Aorta (tissue), 5 donors: Measurements from ENCODE around the gene ANKRD13D. TPM values are rescaled to one million over a fixed set of nuclear protein-coding genes. Genes with fewer than 3 reads are reported as not detected.

Source experiments
- ATAC-seq: fragments of 200-7000 bp; cut with Tn5 transposase; one replicate; pipeline ENCODE4 v1.9.1; 2022; ENCODE audit warnings: moderate library complexity; ENCODE audit not compliant: low FRiP score
- DNase-seq, 2 donors: peaks; one replicate each; pipeline ENCODE4 v3.0.0-alpha.2; 2020
- H3K27ac ChIP-seq, 2 donors: one replicate each; pipeline ENCODE4 v1.5.1; 2013; ENCODE audit warnings: low read length in 2 of 2, mild to moderate bottlenecking in 2 of 2, moderate library complexity in 2 of 2, control low read depth in 1 of 2, inconsistent platforms in 1 of 2, low read depth in 1 of 2
- H3K27me3 ChIP-seq, 2 donors: one replicate each; pipeline ENCODE4 v1.6.1; 2013; ENCODE audit warnings: control low read depth in 1 of 2, low read length in 1 of 2, mild to moderate bottlenecking in 1 of 2, moderate library complexity in 1 of 2; ENCODE audit not compliant: insufficient read depth in 2 of 2, control insufficient read depth in 1 of 2
- H3K36me3 ChIP-seq, 2 donors: one replicate each; pipeline ENCODE4 v1.6.1; 2013; ENCODE audit warnings: control low read depth in 1 of 2, low read length in 1 of 2, mild to moderate bottlenecking in 1 of 2; ENCODE audit not compliant: insufficient read depth in 2 of 2, control insufficient read depth in 1 of 2
- H3K4me1 ChIP-seq, 2 donors: one replicate each; pipeline ENCODE4 v1.6.1; 2013; ENCODE audit warnings: low read length in 2 of 2, control low read depth in 1 of 2, mild to moderate bottlenecking in 1 of 2, moderate library complexity in 1 of 2; ENCODE audit not compliant: insufficient read depth in 2 of 2, control insufficient read depth in 1 of 2
- H3K4me3 ChIP-seq, 2 donors: one replicate each; pipeline ENCODE4 v1.5.1; 2013; ENCODE audit warnings: low read length in 2 of 2, control low read depth in 1 of 2, mild to moderate bottlenecking in 1 of 2
- H3K9me3 ChIP-seq: one replicate; pipeline ENCODE4 v1.6.1; 2013; ENCODE audit warnings: mild to moderate bottlenecking, low read length; ENCODE audit not compliant: control insufficient read depth
- WGBS, 2 donors: extraction: QIAGEN DNeasy Blood & Tissue Kit; methylation state at CpG; one replicate each; pipeline ENCODE4 v1.1.7; 2013; 5-methylcytosine and 5-hydroxymethylcytosine counted together
- intact Hi-C, 2 donors: fragments of 100-400 bp; cut with DNase I; formaldehyde crosslinking; loops; one replicate each; pipeline versions ENCODE4 v1.14.2 to v1.15.0; 2022
- polyA plus RNA-seq, 2 donors: library from polyadenylated mRNA; stranded (reverse); fragments of 200-250 nt; gene quantifications; one replicate each; pipeline ENCODE4 v1.2.3, GENCODE V29; 2013
- total RNA-seq, 2 donors: library from RNA; stranded (reverse); fragmentation: NEBNext Ultra II Directional; extraction: Animal tissue kit (Norgen Biotek cat#: 25700); gene quantifications; one replicate each; pipeline ENCODE4 v1.2.1, GENCODE V29; 2021
- donor health status: healthy with polysubstance abuse.
- donor health status: Bipolar disorder and iron deficiency.
- donor health status: DM: no; HTN: no; CAD: no.
- donor health status: DM: no; HTN: no; CAD: no.
- donor health status: DM: yes; HTN: yes; CAD: no.

ANKRD13D gene
- total and polyA plus RNA-seq, 4 donors: 16.8 to 100 (median 69.7) TPM

GRCh38 chr11:67295846-67296245 lies 6.7 kb downstream of the ANKRD13D start:
- H3K36me3 ChIP-seq: peaks cover 0 to 5% of the 10 kb centered on the region in 2 donors
- 99 to 100% methylated on average over 1 of the region's 1 CpG for WGBS, 2 donors

DNA sequence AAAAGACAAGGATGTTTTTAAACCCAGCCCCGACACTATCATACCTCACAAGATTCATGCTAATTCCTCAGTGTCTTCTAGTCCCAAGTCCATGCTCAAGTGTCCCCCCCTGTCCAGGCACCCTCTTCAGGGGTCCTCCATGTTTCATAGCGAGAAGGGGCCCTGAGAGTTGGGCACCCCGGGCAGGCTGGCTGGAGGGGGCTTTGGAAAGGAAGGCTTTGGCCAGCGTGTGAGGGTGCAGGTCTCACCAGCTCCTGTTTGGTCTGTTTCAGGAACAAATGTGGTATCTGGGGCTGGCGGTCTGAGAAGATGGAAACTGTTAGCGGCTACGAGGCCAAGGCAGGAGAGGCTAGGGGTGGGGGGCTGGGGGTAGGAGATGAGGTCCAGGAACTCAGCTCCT lies 9.7 kb downstream of the ANKRD13D start:
- intact Hi-C loops: no loop called here
- Histone ChIP-seq H3K4me1 (no peaks in the 10 kb centered on the region), H3K36me3 (peaks cover 0 to 3% of the 10 kb centered on the region in 2 donors), H3K4me3 (no peak overlapping the region), H3K9me3 (no peaks in the 10 kb centered on the region), H3K27ac (no peak overlapping the region), H3K27me3 (no peaks in the 10 kb centered on the region)
- 92 to 95% methylated on average over 7 of the region's 7 CpGs for WGBS, 2 donors
- DNase-seq (peak in 1 of 2 donors; percentile 28), ATAC-seq (no peak)

More at GRCh38 chr11:67295846-67296245, 6.7 kb downstream of the ANKRD13D start:
- ATAC-seq (no peak), DNase-seq (no peak)
- H3K9me3 ChIP-seq: no peaks in the 10 kb centered on the region
- H3K4me3 ChIP-seq: no peak overlapping the region
- H3K27me3 ChIP-seq: no peaks in the 10 kb centered on the region
- intact Hi-C loops: no loop called here
- no peak overlapping the region for H3K27ac ChIP-seq
- H3K4me1 ChIP-seq: no peaks in the 10 kb centered on the region

DNA sequence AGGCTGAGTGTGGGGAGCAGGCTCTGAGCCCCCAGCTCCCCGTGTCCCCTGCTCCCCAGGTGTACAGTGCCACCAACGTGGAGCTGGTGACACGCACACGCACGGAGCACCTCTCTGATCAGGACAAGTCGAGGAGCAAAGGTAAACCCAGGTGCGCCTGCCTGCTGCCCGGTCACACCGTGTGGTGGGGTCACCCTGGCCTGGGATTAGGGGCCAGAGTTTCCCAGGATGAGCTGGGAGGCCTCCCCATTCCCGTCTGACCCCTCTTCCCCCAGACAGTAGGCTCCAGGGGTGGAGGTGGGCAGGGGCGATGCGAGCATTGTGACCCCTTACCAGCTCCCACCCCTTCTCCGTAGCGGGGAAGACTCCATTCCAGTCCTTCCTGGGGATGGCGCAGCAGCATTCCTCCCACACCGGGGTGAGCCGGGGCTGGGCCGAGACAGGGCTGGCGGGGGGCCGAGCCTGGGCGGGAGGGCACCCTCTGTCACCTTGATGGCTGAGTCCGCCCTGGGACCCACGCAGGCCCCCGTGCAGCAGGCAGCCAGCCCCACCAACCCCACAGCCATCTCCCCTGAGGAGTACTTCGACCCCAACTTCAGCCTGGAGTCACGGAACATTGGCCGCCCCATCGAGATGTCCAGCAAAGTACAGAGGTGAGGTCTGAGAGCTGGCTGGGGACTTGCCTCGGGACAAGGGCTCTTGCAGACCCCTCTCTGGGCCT lies 10.5 kb downstream of the ANKRD13D start:
- Histone ChIP-seq H3K27ac (no peak overlapping the region), H3K9me3 (no peaks in the 10 kb centered on the region), H3K4me1 (no peaks in the 10 kb centered on the region), H3K4me3 (no peak overlapping the region), H3K36me3 (peaks cover 0 to 3% of the 10 kb centered on the region in 2 donors), H3K27me3 (no peaks in the 10 kb centered on the region)
- intact Hi-C loops: no loop called here
- ATAC-seq: no peak
- peak in 1 of 2 donors; percentile 63 for DNase-seq
- 92 to 94% methylated on average over 26 to 29 of the region's 29 CpGs for WGBS, 2 donors

DNA sequence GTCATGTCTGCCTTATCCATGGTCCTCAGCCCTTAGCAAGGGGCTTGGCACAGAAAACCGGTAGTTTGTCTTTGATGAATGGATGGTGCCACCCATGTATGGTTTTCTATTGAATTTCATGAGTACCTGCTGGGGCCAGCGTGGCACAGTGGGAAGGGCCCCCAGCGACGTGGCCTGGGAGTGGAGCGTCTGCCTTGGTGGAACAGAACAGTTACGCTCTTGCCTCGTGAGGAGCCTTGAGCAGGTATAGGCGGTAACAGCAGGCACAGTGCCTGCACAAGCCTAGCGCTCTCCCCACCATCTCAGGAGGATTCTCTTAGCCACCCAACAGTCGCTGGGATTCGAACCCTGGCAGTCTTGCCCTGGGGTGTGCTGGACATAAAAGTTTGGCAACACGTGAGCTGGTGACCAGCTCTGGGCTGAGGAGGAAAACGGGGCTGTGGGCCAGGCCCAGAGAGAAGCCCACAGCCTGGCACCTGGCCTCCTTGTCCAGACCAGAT lies 11.2 kb downstream of the ANKRD13D start:
- intact Hi-C loops: no loop called here
- no peak overlapping the region for H3K27ac ChIP-seq
- DNase-seq (peak in 1 of 2 donors; percentile 23), ATAC-seq (no peak)
- H3K36me3 ChIP-seq: peaks cover 0 to 3% of the 10 kb centered on the region in 2 donors
- H3K27me3 ChIP-seq: no peaks in the 10 kb centered on the region
- no peaks in the 10 kb centered on the region for H3K4me1 ChIP-seq
- H3K4me3 ChIP-seq: no peak overlapping the region
- WGBS, 2 donors: 92 to 93% methylated on average over 13 of the region's 13 CpGs
- no peaks in the 10 kb centered on the region for H3K9me3 ChIP-seq

- no peak overlapping the region for H3K27ac ChIP-seq
- 87 to 89% methylated on average over 22 of the region's 22 CpGs for WGBS, 2 donors
- intact Hi-C loops: no loop called here
- no peak for ATAC-seq
- DNase-seq: peak in 1 of 2 donors; percentile 73
- no peaks in the 10 kb centered on the region for H3K4me1 ChIP-seq
- H3K4me3 ChIP-seq: no peak overlapping the region
- no peaks in the 10 kb centered on the region for H3K9me3 ChIP-seq
- H3K27me3 ChIP-seq: no peaks in the 10 kb centered on the region
- peaks cover 0 to 3% of the 10 kb centered on the region in 2 donors for H3K36me3 ChIP-seq
Observed at GRCh38 chr11:67300756-67301312, 11.7 kb downstream of the ANKRD13D start.

- Histone ChIP-seq H3K27ac (no peak overlapping the region), H3K36me3 (peaks cover 0 to 3% of the 10 kb centered on the region in 2 donors), H3K4me1 (no peaks in the 10 kb centered on the region), H3K27me3 (no peaks in the 10 kb centered on the region), H3K4me3 (no peak overlapping the region), H3K9me3 (no peaks in the 10 kb centered on the region)
- no peak for ATAC-seq
- intact Hi-C loops: no loop called here
- 89 to 90% methylated on average over 28 of the region's 28 CpGs for WGBS, 2 donors
- DNase-seq: peak in 1 of 2 donors; percentile 78
Observed at GRCh38 chr11:67301313-67301921, 12.3 kb downstream of the ANKRD13D start.

DNA sequence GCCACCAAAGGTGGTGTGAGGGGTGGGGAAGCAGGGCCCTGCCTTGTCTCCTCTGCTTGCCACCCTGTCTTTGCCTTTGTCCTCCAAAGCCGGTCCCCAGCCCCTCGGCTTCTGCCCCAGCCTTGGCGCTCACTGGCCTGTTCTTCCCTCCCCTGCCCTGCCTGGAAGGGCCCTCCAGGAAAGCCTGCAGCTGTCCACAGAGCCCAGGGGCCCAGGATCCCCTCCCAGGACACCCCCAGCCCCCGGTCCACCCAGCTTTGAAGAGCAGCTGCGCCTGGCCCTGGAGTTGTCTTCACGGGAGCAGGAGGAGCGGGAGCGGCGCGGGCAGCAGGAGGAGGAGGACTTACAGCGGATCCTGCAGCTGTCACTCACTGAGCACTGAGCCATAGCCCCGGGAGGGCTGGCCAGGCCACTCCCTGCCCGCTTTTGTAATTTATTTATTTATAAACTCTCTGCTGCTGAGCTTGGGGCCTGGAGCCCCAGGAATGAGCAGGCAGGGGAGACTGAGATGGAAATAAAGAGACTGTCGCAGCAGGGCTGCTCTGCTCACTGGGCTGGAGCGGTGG lies 12.9 kb downstream of the ANKRD13D start:
- no peaks in the 10 kb centered on the region for H3K9me3 ChIP-seq
- no peak for ATAC-seq
- peaks cover 0 to 3% of the 10 kb centered on the region in 2 donors for H3K36me3 ChIP-seq
- no peak overlapping the region for H3K4me3 ChIP-seq
- no peaks in the 10 kb centered on the region for H3K4me1 ChIP-seq
- 82 to 86% methylated on average over 15 of the region's 15 CpGs for WGBS, 2 donors
- intact Hi-C loops: no loop called here
- H3K27ac ChIP-seq: no peak overlapping the region
- H3K27me3 ChIP-seq: no peaks in the 10 kb centered on the region
- DNase-seq: peak; percentile 47 to 77

DNA sequence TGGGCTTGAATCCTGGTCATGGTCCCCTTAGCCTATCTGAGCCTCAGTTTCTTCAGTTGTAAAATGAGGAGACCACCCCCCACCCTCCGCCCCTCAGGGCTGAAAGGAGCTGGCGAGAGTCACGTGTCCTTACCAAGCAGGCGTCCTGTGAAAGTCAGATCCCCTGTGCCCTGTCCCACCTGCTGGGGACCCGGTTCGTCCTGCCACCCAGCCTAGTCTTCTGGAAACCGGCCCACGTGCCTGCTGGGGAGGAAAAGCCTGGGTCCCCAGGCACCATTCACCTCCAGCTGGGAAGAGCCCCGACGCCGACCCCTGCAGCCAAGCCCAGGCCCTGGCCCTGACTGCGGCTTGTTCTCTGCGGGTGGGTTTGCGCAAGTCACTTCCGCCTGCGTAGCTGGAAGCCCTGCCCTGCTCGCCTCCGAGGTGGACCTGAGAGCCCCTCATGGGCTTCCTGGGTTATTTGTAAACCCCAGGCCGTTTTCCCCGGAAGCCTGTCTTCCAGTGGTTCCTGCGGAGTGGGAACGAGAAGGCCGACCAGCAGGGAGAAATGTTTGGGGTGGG lies 13.5 kb downstream of the ANKRD13D start:
- no peaks in the 10 kb centered on the region for H3K27me3 ChIP-seq
- no peaks in the 10 kb centered on the region for H3K4me1 ChIP-seq
- H3K9me3 ChIP-seq: no peaks in the 10 kb centered on the region
- 22 to 28% methylated on average over 23 of the region's 23 CpGs for WGBS, 2 donors
- H3K27ac ChIP-seq: no peak overlapping the region
- peak overlapping the region; percentile 67 to 69 for H3K4me3 ChIP-seq
- intact Hi-C loops: no loop called here
- peaks cover 0 to 3% of the 10 kb centered on the region in 2 donors for H3K36me3 ChIP-seq
- ATAC-seq (peak; percentile 33), DNase-seq (peak in 1 of 2 donors; percentile 81)
